ENCODE measurements around the gene BEX1. TPM values are rescaled to one million over a fixed set of nuclear protein-coding genes. Genes with fewer than 3 reads are reported as not detected.

Gene BEX1
- total RNA-seq, 1 donor from 2014 or later = not detected

Other genes with a start within 250 kb of the BEX1 start
- gene RAB40AL, start 126.9 kb downstream of the BEX1 start, total RNA-seq = 0.45 TPM in 1 of 2 replicates, not detected in the other
- not detected in 2 replicates for gene NXF3, start 29.0 kb upstream of the BEX1 start, total RNA-seq
- gene BEX4, start 150.9 kb upstream of the BEX1 start, total RNA-seq = 6.8 and 8.4 TPM in 2 replicates
- gene TCEAL8, start 191.0 kb upstream of the BEX1 start, total RNA-seq = 32.4 and 32.6 TPM in 2 replicates
- gene TCEAL5, start 212.6 kb upstream of the BEX1 start, total RNA-seq = not detected in 2 replicates
- gene BEX2, start 246.8 kb upstream of the BEX1 start, total RNA-seq = 2.8 and 3.0 TPM in 2 replicates